GM10266 (cell line): ENCODE data around the gene OSBPL10.

Source experiments
- DNase-seq: peaks from one replicate; pipeline ENCODE4 v3.0.0; 2012; ENCODE audit errors: extremely low spot score
- TF ChIP-seq, protein P1 (sequence below): IDR thresholded peaks from 2 replicates; pipeline ENCODE4 v1.5.1; 2012; ENCODE audit warnings: mild to moderate bottlenecking, low read depth; ENCODE audit not compliant: control insufficient read depth, insufficient read depth; ENCODE audit errors: missing control alignments

Gene OSBPL10

GRCh38 chr3:31892500-31892899, 88.6 kb downstream of the OSBPL10 start:
- TF ChIP-seq, protein P1, sequence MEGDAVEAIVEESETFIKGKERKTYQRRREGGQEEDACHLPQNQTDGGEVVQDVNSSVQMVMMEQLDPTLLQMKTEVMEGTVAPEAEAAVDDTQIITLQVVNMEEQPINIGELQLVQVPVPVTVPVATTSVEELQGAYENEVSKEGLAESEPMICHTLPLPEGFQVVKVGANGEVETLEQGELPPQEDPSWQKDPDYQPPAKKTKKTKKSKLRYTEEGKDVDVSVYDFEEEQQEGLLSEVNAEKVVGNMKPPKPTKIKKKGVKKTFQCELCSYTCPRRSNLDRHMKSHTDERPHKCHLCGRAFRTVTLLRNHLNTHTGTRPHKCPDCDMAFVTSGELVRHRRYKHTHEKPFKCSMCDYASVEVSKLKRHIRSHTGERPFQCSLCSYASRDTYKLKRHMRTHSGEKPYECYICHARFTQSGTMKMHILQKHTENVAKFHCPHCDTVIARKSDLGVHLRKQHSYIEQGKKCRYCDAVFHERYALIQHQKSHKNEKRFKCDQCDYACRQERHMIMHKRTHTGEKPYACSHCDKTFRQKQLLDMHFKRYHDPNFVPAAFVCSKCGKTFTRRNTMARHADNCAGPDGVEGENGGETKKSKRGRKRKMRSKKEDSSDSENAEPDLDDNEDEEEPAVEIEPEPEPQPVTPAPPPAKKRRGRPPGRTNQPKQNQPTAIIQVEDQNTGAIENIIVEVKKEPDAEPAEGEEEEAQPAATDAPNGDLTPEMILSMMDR: no peak
- DNase-seq: no peak

- DNase-seq: no peak
- TF ChIP-seq, protein P1: no peak
Observed at GRCh38 chr3:31891876-31892455, 89.1 kb downstream of the OSBPL10 start.

DNA sequence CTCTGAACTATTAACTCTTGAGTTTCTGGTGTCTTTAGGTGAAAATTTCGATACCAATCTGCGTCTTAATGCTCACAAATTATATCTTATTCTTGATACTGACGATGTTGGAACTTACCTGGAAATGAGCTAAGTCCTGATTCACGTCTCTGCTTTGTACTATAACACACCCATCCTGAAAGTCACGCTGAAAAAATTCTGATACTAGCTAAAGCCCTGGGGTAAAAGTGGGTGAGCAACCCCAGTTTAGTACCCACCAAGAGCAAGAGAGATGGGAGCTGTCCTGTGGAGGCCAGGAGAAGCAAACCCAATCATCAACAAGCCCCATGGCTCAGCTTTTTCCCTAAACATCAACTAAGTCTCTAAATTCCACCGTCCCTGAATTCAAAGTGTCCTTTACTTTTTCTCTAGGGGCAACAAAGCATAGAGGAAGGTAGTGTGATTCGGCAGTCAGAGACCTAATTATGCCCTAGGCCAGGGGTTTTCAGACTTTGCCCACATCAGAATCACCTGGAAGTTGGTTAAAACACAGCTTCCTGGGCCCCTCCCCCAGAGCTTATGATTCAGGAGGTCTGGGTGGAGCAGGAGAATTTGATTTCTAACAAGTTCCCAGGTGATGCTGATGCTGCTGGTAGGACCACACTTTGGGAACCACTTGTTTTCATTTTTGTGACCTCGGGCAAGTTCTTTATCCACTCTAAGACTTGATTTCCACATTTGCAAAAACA, 90.2 kb downstream of the OSBPL10 start:
- DNase-seq: no peak
- TF ChIP-seq, protein P1: no peak

DNA sequence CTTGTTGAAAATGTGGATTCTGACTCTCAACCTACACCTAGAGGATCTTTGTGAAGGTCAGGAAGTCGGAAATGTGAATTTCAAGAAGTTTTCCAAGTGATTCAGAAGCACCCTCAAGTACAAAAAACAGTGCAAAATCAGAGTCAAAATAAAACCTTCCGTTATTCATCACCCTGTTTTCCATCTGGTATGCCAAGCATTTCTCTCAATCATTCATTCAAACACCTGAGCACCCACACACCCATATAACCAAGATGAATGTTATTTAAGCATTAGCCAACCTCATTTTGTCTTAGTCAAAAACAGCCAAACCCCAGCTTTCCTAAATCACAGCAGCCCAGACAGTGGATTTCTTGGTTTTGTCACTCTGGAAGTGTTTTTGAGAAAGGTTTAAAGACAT, 91.1 kb downstream of the OSBPL10 start:
- TF ChIP-seq, protein P1: no peak
- DNase-seq: no peak

GRCh38 chr3:31885235-31885634, 95.8 kb downstream of the OSBPL10 start:
- TF ChIP-seq, protein P1: no peak
- DNase-seq: no peak

GRCh38 chr3:31884251-31884650, 96.8 kb downstream of the OSBPL10 start:
- TF ChIP-seq, protein P1: no peak
- no peak for DNase-seq

DNA sequence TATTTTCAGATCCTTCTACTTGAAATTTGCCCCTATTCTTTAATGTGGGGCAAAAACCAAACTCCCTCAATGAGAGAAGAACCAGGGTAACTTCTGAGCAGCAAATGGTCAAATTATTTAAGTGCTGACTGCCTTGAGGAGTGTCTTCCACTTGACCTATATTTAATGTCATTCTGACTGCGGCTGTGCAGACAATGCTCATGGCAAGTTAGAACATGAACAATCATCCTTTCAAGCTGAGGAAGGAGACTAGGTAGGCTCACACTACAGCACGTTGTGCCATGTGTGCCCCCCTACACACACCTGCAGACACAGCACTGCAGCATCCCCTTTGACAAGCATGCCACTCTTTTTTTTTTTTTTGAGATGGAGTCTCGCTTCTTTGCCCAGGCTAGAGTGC, 98.2 kb downstream of the OSBPL10 start:
- no peak for DNase-seq
- TF ChIP-seq, protein P1: no peak
